ENCODE data around the gene CCDC57.
"Not testable (repeated sequence)": the region's sequence is repeated elsewhere in the genome, so short reads cannot be mapped to it uniquely, and the experiment has no call there.

Gene CCDC57

DNA sequence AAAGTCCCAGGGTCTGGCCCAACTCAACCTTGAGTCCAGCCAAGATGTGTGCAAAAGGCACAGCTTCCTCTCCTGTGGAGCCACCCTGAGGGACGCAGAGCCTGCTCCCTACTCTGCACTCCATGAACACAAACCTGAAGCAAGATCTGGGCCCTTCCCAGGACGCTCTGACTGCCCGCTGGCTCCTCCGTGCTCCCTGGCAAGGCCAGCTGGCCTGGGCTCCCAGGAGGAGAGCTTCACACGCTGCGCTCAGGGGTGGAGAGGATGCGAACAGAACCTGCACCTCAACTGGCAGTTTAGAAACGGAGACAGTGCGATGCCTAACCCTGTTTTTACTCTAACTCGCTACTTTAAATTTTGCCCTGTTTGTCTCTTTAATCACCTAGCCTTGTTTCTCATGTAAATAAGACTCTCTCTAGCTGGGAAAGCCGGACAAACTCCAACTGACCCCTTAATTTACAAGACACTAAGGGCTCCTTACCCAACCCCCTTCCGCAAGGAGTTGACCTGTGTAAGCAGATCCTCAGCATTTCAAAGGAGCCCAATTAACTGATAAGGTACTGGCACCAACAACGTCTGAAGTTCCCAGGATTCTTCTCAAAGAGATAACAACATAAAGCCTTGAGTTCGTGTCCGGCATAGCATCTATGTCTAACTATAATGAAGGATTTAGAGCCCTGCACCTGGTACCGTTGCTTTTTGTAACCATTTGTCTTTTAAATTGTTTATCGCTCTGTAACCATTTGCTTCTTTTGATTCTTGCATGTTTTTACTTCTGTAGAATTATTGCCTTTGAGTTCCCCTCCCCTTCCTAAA, 38.4 kb downstream of the CCDC57 start:
- DNase-seq = not testable (repeated sequence)

DNA sequence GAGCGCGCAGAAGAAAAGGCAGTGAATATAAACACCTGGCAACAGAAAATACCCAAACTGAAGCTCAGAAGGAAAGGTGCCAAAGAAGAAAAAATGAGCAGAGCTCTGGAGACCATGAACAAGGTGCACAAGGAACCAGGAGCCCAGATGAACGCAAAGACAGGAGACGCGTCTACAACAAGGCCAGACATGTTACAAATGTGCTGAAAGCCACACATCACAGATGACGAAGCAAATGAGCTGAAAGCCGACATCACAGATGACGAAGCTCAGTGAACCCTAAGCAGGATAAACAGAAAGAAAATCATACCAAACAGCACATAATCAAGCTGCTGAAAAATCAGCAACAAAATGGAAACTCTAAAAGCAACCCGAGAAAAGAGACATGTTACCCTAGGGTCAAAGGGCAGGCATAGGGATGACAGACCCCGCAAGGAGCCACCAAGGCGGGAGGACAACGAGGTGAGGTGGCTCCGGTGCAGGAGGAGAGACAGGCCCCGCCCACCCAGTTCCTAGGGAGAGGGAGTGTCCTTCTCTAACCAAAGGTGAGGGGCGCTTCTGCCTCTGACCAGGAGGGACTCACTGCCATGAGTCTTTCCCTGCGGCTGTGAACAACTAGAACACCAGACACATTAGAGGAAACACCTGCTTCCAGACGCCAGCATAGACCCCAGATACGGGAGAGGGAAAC, 39.1 kb downstream of the CCDC57 start:
- DNase-seq = no peak

DNA sequence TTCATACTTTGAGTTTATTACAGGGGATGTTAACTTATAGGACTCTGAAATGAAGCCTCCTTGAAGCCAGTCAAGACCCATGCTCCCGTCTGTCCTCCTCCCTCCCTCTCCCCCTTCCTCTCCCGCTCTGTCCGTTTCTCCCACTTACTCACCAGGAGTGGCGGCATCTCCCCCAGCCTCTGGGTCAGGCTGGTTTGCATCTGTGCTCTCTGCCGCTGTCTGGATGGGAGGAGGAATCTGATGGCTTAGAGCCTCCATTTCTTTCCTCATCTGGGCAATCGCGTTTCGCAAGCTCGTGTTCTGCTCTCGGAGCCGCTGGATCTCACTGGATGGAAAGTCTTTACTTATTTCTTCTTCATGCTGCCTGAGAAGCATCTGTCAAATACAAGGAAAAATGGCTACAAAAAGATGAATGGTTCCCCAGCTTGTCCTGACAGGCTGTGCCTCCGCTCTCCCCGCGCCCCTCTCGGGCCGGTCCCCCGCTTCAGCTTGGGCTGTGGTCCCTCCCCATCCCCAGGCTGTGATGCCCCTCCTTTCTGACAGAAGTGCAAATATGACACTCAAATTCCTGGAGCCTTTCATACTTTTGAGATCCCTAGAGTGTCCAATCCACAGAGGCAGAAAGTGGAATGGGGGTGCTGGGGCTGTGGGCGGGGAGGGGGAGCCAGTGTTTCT, 40.0 kb downstream of the CCDC57 start:
- DNase-seq = no peak

DNA sequence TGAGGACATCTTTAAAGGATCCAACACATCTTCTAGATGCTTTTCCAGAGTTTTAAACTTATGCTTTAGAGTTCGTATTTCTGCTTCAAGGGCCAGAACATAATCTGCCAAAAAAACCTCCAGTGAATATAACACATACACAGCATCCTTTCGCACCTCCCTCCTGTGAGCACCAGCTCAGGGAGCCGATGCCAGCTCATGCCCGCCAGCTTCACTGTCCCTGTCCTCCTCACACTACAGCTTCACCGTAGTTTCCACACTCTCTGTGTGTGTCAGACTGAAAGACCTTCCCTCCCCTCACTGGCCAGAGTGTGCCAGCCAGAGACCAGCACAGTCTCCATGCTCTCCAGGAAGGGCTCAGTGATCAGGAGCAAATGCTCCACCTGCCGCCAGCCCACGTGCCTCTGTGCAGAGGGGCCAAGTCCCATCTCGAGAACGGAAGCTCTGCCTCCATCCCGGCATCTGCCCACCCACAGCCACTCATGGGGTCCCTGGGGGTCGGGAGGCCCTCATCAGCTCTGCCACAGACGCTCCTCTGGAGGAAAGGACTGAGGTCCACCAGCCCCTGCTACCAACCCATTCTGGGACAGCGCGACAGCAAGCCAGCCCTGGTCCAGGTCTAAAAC, 40.8 kb downstream of the CCDC57 start:
- DNase-seq = no peak

DNA sequence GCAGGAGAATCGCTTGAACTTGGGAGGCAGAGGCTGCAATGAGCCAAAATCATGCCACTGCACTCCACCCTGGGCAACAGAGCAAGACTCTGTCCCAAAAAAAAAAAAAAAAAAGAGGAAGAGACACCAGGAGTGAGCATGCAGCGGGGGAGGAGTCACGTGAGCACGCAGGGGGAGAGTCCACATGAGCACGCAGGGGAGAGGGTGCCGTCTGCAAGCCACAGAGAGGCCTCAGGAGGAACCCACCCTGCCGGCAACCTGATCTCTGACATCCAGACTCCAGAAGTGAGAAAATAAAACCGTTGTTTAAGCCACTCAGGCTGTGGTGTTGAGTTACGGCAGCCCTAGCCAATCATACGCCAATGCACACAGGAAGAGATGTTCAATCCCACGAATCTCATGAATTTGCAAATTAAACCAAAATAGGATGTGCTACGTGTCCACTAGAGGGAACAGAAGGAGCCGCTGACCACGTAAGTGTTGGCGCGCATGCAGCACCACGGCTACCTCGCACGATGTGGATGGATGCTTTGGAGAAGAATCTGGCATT, 42.2 kb downstream of the CCDC57 start:
- DNase-seq = no peak

DNA sequence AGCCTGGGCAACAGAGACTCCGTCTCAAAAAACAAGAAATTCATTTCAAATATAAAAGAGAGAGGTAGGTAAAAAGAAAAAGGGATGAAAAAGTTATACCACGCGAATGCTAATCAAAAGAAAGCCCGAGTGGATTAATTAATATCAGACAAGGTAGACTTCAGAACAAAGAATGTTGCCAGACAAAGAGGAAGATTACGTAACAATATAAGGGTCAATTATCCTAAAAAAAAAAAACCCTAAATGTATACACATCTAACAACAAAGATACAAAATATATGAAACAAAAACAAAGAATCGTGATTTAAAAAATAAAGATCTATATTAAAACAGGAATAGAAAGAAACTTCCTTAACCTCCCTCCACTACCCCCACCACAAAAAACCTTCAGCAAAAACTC, 44.1 kb downstream of the CCDC57 start:
- no peak for DNase-seq

DNA sequence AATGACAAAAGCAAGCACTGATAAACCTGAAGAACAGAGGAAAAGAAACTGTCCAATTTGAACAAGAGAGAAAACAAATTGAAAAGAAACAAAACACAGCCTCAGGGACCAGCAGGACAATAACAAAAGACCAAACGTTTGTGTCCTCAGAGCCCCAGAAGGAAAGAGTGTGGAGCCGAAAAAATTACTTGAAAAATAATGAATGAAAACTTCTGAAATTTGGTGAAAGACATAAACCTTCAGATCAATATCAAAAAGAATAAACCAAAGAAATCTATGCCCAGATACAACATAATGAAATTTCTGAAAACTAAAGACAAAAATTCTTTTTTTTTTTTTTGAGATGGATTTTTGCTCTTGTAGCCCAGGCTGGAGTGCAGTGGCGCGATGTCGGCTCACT, 45.6 kb downstream of the CCDC57 start:
- no peak for DNase-seq

DNA sequence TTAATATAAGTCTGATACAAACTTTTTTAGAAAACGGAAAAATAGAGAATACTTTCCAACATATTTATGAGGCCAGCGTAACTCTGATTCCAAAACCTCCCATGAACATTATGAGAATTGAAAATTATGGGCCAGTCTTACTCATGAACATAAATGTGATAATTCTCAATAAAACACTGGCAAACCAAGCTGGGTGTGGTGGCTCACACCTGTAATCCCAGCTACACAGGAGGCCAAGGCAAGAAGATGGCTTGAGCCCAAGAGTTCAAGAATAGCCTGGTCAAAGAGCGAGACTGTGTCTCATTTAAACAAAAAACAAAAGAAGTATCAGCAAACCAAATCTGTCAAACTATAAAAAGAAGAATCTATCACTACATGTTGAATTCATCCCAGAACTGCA, 47.8 kb downstream of the CCDC57 start:
- DNase-seq = no peak

DNA sequence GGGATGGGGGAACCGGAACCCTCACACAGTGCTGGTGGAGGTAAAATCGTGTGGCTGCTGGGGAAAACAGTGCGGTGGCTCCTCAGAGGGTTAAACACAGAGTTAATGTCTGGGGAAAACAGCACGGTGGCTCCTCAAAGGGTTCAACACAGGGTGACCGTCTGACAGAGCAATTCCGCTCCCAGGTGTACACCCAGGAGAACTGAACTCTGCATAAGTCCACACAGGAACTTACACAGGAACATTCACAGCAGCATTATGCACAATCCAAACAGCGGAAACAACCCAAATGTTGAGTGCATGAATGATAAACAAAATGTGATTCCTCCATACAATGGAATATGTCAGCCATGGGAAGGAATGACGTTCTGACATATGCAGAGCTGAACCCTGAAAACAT, 51.4 kb downstream of the CCDC57 start:
- DNase-seq = no peak

DNA sequence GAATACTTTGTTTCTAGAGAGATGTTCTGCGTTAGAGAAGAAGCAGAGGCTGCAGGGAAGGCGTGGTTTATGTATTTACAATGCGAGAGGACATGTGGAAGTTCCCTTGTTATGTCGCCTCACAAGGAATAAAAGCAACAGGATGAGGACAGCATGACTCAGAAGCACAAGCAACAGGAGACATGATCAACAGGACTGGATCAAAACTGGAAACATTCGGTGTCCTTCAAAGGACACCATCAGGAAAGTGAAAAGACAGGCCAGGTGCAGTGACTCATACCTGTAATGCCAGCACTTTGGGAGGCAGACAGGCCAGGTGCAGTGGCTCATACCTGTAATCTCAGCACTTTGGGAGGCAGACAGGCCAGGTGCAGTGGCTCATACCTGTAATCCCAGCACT, 52.6 kb downstream of the CCDC57 start:
- no peak for DNase-seq

DNA sequence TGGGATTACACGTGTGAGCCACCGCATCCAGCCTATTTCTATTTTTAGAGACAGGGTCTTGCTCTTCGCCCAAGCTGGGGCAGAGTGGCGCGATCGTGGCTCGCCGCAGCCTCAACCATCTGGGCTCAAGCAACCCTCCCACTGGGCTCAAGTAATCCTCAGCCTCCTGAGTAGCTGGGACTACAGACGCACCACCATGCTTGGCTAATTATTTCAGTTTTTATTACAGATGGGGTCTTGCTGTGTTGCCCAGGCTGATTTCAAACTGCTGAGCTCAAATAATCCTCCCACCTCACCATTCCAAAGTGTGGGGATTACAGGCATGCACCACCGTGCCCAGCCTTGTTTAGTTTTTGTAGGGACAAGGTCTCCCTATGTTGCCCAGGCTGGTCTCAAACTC, 53.8 kb downstream of the CCDC57 start:
- no peak for DNase-seq

DNA sequence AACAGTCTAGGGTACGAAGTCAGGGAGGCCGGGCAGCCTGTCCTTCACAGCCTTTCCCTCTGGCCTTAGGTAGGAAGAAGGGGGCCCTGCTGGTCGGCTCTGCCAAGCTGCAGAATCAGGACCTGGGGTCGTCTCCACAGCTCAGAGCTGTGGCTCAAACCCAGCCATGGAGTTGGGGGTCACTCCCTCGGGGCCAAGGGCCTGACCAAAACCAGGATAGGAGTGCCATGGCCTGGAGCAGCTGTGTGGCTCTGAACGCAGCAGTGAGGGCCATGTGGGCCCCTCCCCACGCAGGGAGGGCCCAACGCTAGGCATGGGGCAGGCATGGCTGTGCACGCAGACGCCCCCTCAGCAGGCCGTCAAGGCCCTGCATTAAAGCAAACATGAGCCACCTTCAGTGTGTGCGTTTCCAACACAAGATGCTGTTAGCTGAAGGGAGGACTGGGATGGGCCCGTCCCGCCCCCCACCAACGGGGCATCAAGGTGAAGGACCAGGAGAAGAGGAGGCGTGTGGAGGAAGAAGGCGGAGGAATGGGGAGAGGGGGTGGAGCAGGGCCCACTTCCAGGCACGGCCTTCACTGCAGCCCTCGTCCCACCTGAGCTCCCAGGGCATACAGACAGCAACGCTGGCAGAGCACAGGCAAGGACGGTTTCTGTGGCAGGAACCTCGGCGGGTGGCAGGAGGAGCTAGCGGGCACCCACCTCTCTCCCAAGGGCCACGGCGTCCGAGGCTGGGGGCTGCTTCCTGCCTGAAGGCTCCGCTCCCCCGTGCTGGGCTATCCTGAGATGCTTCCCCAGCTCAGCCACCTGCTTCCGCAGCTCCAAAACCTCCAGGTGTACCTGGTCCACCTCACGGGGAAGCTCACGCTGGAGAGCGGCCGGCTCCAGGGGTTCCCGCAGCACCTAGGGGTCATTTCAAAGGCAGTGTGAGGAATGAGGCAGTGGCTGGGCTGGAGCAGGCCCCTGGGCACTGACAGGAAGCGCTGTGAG, 55.3 kb downstream of the CCDC57 start:
- no peak for DNase-seq

DNA sequence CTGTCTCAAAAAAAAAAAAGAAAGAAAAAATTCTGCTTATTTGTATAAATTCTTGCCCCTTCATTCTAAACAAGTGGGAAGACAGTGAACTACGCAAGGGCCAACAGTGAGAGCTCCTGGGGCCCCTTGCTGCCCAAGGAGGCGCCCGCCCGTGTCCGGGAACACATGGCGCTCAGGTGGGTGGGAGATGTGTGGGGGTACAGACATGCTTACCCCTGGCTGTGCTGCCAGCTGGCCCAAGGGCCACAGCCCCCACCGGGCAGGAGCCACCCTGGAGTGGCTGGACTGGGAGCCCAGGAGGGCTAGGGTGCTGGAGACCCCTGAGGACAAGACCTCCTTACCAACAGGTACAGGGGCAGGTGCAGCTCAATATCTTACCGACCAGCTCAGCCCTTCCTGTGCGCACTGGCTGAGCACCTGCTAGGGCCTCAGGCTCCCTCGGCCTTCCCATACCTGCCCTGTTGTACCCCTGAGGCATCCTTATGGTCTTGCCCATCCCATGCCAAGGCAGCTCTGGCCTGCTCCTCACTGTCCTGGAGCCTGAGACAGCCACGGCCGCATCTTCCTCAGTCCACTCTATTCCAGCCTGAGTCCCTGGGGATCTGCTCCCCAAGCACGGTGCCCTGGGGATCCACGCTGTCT, 56.2 kb downstream of the CCDC57 start:
- no peak for DNase-seq

DNA sequence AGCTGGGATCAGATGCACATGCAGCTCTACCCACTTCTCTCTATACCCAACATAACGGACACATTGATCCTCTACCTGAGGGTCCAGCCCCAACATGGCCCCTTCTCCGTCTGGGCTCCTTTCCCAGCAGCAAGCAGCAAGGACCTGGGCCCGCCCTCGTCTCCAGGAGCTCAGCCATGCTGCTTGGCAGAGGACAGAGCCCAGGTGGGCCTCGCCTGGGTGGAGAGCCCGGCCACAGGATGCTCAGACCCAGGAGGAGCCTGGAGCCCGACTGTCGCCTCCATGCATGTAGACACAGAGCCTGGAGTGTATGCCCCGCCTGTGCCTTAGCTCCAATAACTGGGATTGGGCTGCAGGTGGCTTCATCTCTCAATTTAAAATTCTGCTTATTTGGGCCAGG, 57.0 kb downstream of the CCDC57 start:
- no peak for DNase-seq

DNA sequence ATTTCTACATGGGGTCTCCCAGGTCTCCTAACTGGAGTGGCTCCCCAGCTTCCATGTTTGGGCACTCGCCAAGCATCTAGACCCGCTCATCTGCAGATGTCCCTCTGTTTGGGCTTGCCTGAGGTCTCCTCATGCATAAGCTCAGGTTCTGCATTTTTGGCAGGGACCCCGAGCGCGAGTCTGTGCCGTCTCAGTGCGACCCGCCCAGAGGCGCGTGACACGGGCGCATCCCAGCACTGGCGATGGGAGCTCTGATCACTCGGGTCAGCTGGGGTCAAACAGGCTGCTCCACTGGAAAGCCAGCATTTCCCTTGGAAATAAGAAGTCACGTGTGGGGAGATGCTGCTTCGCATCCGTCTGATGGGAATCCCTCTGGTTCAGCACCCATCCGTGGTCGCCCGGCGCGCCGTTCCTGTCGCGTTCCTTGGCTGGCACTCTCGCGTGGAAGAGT, 57.7 kb downstream of the CCDC57 start:
- DNase-seq = no peak

DNA sequence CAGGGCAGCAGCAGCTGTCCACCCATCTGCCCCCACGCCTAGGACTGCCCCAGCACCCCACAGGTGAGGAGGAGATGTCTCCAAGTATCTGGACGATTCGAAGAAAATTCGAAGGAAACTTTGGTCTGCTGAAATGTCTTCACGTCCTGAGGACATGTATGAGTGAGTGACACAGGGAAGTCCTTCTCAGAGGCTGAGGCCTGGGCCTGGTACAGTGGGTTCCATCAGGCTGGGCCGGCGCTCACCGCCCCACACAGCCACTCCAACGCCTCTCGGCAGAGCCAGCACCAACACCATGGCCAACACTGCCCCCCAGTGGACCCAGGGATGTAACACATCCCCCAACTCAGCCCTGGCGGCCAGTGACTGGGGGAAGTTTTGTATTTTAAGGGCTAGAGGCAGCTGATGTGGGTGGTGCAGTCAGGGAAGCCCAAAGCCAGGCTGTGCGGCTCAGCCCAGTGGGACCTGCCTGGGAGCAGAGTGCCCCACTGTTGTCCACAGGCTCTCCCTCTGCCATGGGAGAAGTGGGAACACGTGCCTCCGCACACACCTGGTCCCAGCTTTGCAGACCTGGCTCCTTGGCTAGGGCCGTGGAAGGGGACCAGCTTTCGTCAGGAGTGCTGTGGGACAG, 58.8 kb downstream of the CCDC57 start:
- DNase-seq = peak; percentile 82

DNA sequence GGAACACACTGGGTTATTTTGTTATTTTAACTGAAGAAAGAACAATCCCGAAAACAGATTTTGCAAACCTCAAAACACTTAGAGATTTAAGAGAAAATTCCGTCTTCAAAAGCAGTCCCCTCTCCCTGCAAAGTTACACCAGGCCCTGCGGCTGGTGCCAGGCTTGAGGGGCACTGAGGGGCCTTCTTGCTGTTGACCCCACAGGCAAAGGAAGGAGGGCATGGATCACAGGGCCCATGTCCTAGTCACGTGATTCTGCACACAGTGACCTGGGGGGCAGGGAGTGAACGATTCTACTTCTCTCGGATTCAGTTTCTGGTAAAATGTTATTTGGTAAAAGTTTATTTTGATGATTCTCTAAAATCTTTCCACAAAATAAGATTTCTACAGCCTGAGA, 59.3 kb downstream of the CCDC57 start:
- DNase-seq = no peak

DNA sequence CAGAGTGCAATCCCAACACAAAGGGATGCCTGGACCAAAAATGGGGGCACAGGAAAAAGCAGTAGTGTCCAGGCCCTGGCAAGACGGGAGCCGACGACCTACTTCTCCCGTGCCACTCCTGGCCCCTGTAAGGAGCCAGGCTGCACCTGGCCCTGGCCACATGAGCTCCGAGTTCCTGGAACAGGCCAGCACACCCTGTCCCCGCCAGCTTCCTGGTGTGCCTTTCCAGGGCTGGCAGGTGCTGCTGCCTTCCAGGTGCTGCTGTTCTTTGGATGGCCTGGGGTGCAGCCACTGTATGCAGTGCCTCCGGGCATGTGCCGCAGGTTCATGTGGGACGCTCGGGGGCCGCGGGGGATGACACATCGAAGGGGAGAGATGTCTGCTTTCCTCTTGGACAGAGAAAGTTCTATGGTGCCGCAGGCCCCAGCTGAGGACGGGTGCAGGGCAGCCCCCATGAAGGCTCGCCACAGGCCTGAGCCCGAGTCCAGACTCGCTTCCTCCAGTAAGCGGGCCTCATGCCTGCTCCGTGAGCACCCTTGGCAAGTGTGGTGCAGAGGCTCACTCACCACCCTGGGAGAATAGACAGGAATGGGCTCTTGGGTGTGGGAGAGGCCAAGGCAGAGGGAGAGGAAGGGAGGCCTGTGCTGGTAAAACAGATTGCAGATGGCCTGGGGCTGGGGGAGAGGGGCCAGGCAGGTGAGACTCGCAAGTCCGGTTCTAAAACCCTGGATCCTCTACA, 59.9 kb downstream of the CCDC57 start:
- no peak for DNase-seq

DNA sequence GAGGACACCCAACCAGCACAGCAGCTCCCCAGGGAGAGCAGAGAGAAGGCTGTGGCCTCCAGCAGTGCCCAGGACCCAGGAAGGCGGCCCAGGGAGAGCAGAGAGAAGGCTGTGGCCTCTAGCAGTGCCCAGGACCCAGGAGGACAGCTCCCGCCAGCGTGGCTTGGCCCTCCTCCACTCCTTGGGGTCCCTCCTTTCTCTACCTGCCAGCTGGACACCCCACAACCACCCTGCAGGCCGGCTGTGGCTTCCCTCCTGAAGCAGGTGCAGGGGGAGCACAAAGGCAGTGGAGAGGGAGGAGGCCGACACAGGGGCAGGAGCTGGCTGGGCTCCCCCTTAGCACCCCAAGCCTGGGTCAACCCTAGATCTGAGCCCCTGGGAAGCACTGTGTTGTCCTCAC, 60.5 kb downstream of the CCDC57 start:
- DNase-seq = no peak
